Stimulated activated naive CD4-positive, alpha-beta T cell (primary cell): Measurements from ENCODE around the gene NAA50.
A peak's percentile ranks its signal among the peaks of the same experiment; 100 is the strongest.

Experiments
- DNase-seq, 6 experiments: peaks; one replicate each; lab custom pipeline; 2025; lab: John Stamatoyannopoulos, UW

The NAA50 gene

GRCh38 chr3:113745756-113746547 lies at the start of gene NAA50:
Gene NAA50 (minus strand): TSS chr3:113746249. CDS start chr3:113745949, 300 bp downstream.
- DNase-seq = peak; percentile 86 to 95 (median 92)

DNA sequence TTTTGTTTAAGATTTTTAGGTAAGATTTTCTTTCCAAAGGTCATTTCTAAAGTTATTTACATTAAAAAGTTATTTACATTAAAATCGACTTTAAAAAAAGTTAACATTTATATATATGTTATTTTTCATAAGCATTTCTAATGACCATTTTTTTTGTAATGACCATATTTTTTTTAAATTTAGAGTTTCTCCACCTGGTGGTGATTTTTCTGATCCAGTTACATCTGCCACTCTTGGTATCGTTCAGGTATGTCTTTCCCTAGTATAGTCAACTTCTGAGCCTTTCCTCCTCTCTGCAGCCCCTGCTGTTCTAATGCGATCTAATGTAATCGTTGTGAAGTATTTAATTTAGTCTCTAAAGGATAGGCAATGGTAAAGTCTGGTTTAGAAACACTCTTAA lies 49.6 kb upstream of the NAA50 start:
- DNase-seq = no peak

- DNase-seq = no peak
These were observed 48.5 kb upstream of the NAA50 start for GRCh38 chr3:113794526-113794925.

DNA sequence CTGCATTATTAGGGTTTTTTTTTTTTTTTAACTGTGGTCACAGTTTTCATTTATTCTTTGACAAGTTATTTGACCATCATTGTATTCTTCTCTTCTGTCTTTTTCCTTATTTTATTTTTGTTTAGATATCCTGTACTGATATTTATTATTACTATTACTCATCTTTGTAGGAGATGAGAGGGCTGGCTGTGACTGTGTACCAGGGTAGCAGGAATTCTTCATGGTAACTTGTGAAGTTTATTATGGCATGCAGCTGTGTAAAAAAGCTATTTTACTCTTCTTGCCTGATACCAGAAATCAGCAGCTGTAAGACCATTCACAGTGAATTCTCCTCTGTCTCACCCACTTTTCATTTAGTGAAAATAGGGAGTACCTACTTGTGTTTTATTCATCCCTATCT lies 45.3 kb upstream of the NAA50 start:
- DNase-seq = no peak

- DNase-seq = no peak
These were observed 37.9 kb upstream of the NAA50 start for GRCh38 chr3:113783980-113784379.

DNA sequence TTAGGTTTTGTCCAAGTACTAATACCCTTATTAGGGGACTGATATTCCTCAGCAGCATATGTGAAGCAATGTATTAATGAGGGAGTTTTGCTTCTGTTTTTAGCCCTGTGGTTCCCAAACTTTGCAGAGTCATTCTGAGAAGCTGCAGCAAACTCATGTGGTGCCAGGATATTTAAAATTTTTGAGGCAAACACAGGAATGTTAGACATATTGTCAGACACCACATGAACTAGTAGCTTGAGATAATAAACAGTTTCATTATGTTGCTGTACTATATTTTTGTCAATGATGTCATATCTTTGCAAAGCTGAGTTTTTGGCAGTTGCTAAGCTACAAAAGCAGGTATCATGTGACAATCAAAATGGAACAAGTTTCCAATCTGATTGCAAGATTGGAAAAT lies 37.4 kb upstream of the NAA50 start:
- no peak for DNase-seq

- DNase-seq = no peak
These were observed 30.5 kb upstream of the NAA50 start for GRCh38 chr3:113776564-113776963.

GRCh38 chr3:113775516-113775915 lies 29.5 kb upstream of the NAA50 start:
- no peak for DNase-seq

- DNase-seq = no peak
These were observed 27.3 kb upstream of the NAA50 start for GRCh38 chr3:113773381-113773780.

DNA sequence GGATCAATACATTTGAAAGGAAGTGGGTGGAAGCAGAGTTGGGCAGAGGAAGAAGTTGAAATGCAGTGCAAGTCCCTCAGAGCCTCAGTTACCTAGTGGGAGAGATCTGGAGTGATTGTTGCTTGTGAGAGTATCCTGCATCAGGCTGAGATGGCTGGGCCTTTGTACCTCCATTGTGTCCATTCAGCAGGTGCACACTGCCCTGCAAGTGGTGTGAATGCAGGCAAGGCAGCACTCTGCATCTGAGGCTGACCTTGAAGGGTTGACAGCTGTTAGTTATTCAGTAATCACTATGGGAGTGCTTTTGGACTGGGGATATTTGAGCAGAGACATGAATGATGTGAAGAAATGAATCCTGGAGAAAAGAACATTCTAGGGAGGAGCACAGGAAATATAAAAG lies 25.9 kb upstream of the NAA50 start:
- DNase-seq = no peak

- DNase-seq = no peak
These were observed 23.5 kb upstream of the NAA50 start for GRCh38 chr3:113769551-113769950.

DNA sequence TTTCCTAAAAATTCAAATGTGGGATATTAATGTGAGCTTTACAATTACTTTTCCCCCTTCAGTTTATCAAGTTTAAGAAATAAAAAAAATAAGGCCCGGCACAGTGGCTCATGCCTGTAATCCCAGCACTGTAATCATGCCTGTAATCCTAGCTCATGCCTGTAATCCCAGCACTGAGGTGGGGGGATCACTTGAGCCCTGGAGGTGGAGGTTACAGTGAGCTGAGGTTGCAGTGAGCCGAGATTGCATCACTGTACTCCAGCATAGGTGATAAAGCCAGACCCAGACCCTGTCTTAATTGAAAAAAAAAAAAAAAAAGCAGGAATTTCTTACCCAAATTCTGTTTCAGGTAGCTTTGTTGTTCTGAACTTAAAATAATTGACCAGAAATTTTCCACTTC lies 18.6 kb upstream of the NAA50 start:
- DNase-seq = no peak

GRCh38 chr3:113758389-113759024 lies 12.5 kb upstream of the NAA50 start:
- no peak for DNase-seq

- no peak for DNase-seq
These were observed 8.6 kb upstream of the NAA50 start for GRCh38 chr3:113754494-113755159.

GRCh38 chr3:113753376-113753985 lies 7.4 kb upstream of the NAA50 start:
- DNase-seq = no peak

DNA sequence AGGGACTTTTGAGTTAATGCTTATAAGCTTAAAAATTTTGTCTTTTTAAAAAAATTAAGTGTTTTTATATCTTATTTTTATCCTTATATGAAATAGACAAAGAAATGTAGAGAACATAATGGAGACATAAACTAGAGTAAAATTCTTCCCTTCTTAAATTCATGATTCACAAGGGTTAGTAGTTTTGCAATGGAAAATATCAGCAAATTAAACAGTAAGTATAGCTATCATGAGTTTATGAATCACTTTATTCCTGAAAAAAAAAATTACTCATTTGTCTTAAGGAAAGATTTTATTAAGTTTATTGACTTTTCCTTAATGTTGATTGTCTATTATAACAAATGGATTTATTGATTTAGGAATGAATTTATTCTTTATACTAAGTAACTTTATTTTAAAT lies 5.1 kb upstream of the NAA50 start:
- DNase-seq = no peak

- peak in 2 of 6 experiments; percentile 25 to 33 for DNase-seq
These were observed 1.4 kb upstream of the NAA50 start for GRCh38 chr3:113747283-113748046.

DNA sequence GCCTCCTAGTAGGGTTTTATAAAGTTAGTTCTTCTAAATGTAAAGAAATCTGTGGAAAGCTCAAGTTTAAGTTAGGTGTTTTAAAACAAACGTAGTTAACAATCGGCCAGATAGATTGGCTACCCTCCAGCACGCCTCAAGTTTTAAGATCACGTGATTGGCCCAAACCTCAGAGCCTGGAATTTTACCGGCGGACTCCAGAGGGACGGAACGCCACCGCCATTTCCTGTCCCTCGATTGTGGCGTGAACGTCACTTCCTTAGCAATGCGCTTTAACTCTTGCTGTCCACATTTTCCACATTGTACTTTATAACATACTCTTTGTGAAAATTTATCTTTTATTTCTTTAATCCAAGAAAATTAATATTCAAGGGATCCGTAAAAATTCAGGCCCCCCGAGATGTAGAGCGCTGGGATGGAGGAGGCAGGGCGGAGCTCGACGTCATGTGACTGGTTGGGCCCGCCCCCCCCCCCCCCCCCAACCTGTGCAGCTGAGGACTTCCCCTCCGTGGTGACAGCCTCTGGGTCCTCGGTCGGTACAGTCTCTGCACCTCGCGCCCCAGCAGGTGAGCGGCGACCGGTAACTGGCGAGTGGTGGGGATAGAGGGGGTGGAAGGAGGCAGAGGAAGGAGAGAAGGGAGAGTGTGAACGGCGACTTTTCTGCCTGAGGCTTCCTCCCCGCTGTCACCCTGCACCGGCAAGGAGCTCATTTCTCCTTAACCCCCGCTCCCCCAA lies 666 bp upstream of the NAA50 start, which contains the start of gene ATP6V1A:
Gene ATP6V1A, plus strand, starts transcription at position 488 of the 735 bp plus-strand sequence. CDS start 31,719 bp downstream, outside the sequence.
- peak; percentile 79 to 95 (median 89) for DNase-seq

- peak; percentile 65 to 83 (median 76) for DNase-seq
These were observed 901 bp downstream of the NAA50 start for GRCh38 chr3:113744941-113745755.

DNA sequence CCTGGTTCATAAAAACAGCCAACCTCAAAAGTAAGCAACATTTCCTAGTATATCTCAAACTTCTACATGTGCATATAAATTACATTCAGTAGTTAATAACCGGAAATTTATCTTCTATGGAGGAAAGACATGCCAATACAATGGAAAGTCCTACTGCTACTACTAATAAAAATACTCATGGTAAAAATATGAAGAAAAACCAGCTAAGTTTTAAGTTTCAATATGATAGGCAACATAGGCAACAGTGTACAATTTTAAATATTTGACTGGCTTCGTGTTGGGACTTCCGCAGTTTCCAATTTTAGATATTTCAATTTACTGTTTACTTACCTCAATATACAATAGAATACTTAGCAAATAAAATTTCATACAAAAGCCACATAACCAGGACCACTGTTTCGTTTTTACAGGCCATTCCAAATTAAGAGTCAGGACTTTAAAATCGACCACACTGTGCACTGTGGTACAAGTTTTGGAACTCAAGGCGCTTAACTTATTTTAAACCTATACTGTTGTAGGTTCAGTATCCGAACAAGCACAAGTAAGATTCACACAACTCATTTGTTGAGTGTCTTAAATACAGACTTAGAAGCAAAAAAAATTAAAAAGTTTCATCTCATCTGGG lies 2.9 kb downstream of the NAA50 start:
- no peak for DNase-seq
